K562 (cell line): ENCODE data around the gene ANKFN1. TPM values are rescaled to one million over a fixed set of nuclear protein-coding genes. Genes with fewer than 3 reads are reported as not detected.

Source experiments
- ATAC-seq: fragments of 200-7000 bp; cut with Tn5 transposase; 3 replicates; pipeline ENCODE4 v1.9.1; 2020; ENCODE audit warnings: moderate library complexity
- BruUV-seq: library from RNA; stranded (reverse); fragments of 400-500 nt; replicated peaks from 2 replicates; lab custom pipeline; 2021; lab: Mats Ljungman, UMichigan
- CTCF ChIA-PET: fragments of 300-600 bp; formaldehyde crosslinking; extraction: SDS; loops from one replicate; lab custom pipeline; 2021; ENCODE audit warnings: low intra/inter-chr PET ratio; lab: Yijun Ruan, JAX
- POLR2A ChIA-PET: fragments of 300-600, 350-650 bp; sonication (Branson Sonifier 250); formaldehyde crosslinking; extraction: SDS; loops from one replicate; lab custom pipeline; 2021; ENCODE audit warnings: antibody characterized with exemption, inconsistent platforms; lab: Yijun Ruan, JAX
- DNase-seq, 4 experiments: peaks; one replicate each; pipeline versions ENCODE4 v3.0.0 to v3.0.0-alpha.2; 2011 to 2018; ENCODE audit warnings: low spot score in 3 of 4, mixed read lengths in 3 of 4; ENCODE audit errors: extremely low read depth in 1 of 4
- FAIRE-seq: peaks from 2 replicates; lab custom pipeline; 2011; peaks lifted over from hg19 to GRCh38; lab: Jason Lieb, UNC
- H2AFZ ChIP-seq: 2 replicates; pipeline ENCODE4 v1.6.0; 2011; ENCODE audit warnings: low read depth, low read length, control low read depth, inconsistent platforms
- H3K27ac ChIP-seq: fragments of 200-600 bp; 3 replicates; pipeline ENCODE4 v1.8.0; 2011; ENCODE audit warnings: low read depth, mild to moderate bottlenecking, control low read depth, inconsistent platforms, low read length, moderate library complexity, mixed read lengths; ENCODE audit errors: extremely low read depth
- H3K27me3 ChIP-seq, 2 experiments: fragments of 300-600 bp in 1 of 2; 2 replicates in 1 of 2; 3 replicates in 1 of 2; pipeline versions ENCODE4 v1.6.0 to v1.8.0; 2011; ENCODE audit warnings: inconsistent platforms in 2 of 2, low read length in 2 of 2, mild to moderate bottlenecking in 1 of 2, mixed read lengths in 1 of 2, moderate library complexity in 1 of 2; ENCODE audit not compliant: control insufficient read depth in 2 of 2, insufficient read depth in 2 of 2
- H3K36me3 ChIP-seq: fragments of 300-600 bp; 3 replicates; pipeline ENCODE4 v1.8.0; 2011; ENCODE audit warnings: mild to moderate bottlenecking, low read length, inconsistent platforms; ENCODE audit not compliant: control insufficient read depth, insufficient read depth
- H3K4me1 ChIP-seq, 2 experiments: fragments of 200-600 bp in 1 of 2; replicated peaks in 1 of 2; 2 replicates in 1 of 2; 3 replicates in 1 of 2; pipeline versions ENCODE4 v1.5.1 to v1.8.0; 2011; ENCODE audit warnings: inconsistent platforms in 2 of 2, low read length in 2 of 2, mild to moderate bottlenecking in 1 of 2, mixed read lengths in 1 of 2, moderate library complexity in 1 of 2; ENCODE audit not compliant: control insufficient read depth in 2 of 2, insufficient read depth in 2 of 2
- H3K4me2 ChIP-seq: 2 replicates; pipeline ENCODE4 v1.6.1; 2011; ENCODE audit warnings: low read length, control low read depth, inconsistent platforms, mixed read lengths; ENCODE audit not compliant: insufficient read depth
- H3K4me3 ChIP-seq: fragments of 200-600 bp; sonication (generic), shearing (Covaris generic); 2 replicates; pipeline ENCODE4 v1.5.1; 2016; ENCODE audit warnings: control low read depth, inconsistent platforms
- H3K79me2 ChIP-seq: fragments of 200-600 bp; 3 replicates; pipeline ENCODE4 v1.8.0; 2011; ENCODE audit warnings: low read length, inconsistent platforms; ENCODE audit not compliant: control insufficient read depth, insufficient read depth
- H3K9ac ChIP-seq, 2 experiments: 2 replicates each; pipeline versions ENCODE4 v1.6.0 to v1.6.1; 2011; ENCODE audit warnings: low read depth in 2 of 2, low read length in 2 of 2, control low read depth in 1 of 2, inconsistent platforms in 1 of 2, mild to moderate bottlenecking in 1 of 2, mixed read lengths in 1 of 2; ENCODE audit not compliant: insufficient read depth in 1 of 2
- H3K9me1 ChIP-seq: one replicate; pipeline ENCODE4 v1.6.0; 2011; ENCODE audit warnings: inconsistent platforms, mild to moderate bottlenecking, low read length, moderate library complexity; ENCODE audit not compliant: control insufficient read depth, insufficient read depth
- H3K9me3 ChIP-seq: replicated peaks from 2 replicates; pipeline ENCODE4 v1.5.1; 2011; ENCODE audit warnings: low read depth, low read length, inconsistent platforms; ENCODE audit not compliant: control insufficient read depth, insufficient read depth
- H4K20me1 ChIP-seq: replicated peaks from 2 replicates; pipeline ENCODE4 v1.6.1; 2011; ENCODE audit warnings: low read length, inconsistent platforms, mixed read lengths; ENCODE audit not compliant: control insufficient read depth, insufficient read depth
- CHD4 ChIP-seq: fragments of 200-600 bp; sonication (generic); IDR thresholded peaks from 3 replicates; pipeline ENCODE4 v1.6.1; 2012; ENCODE audit warnings: low read depth, mild to moderate bottlenecking, mixed read lengths, low read length, inconsistent platforms; ENCODE audit not compliant: insufficient read depth, insufficient replicate concordance, poor library complexity, severe bottlenecking
- FOXJ3 ChIP-seq: sonication (generic); formaldehyde crosslinking; IDR thresholded peaks from 2 replicates; pipeline ENCODE4 v1.4.0; 2020; ENCODE audit warnings: mild to moderate bottlenecking, missing genetic modification reagents
- RUNX1 ChIP-seq: sonication (generic); IDR thresholded peaks from 2 replicates; pipeline ENCODE4 v1.6.1; 2016; ENCODE audit warnings: antibody characterized with exemption, low read depth
- TEAD4 ChIP-seq, 2 experiments: sonication (generic) in 1 of 2; formaldehyde crosslinking in 1 of 2; IDR thresholded peaks; 2 replicates each; pipeline versions ENCODE4 v1.6.1 to v1.8.0; 2012 to 2022; ENCODE audit warnings: borderline replicate concordance in 1 of 2, inconsistent platforms in 1 of 2, low read length in 1 of 2, mild to moderate bottlenecking in 1 of 2, missing genetic modification reagents in 1 of 2
- ZNF436 ChIP-seq: fragments of 250-450, 450-650 bp; sonication (Bioruptor Pico); formaldehyde crosslinking; IDR thresholded peaks from 2 replicates; pipeline ENCODE4 v1.7.0; 2020; ENCODE audit warnings: mild to moderate bottlenecking
- WGBS: fragments of 100-300 bp; shearing (Covaris generic); methylation state at CpG from one replicate; pipeline ENCODE4 v1.1.6; 2016; ENCODE audit warnings: low coverage, mixed read lengths; ENCODE audit not compliant: insufficient coverage; ENCODE audit errors: missing lambda C conversion rate; 5-methylcytosine and 5-hydroxymethylcytosine counted together
- in situ Hi-C: fragments of 300-500 bp; cut with MboI; formaldehyde crosslinking; loops from 4 replicates; pipeline ENCODE4 v1.15.0; 2018; ENCODE audit warnings: inconsistent platforms, mixed read lengths
- intact Hi-C: fragments of 100-400 bp; cut with micrococcal nuclease; formaldehyde crosslinking; loops from 2 replicates; pipeline ENCODE4 v1.14.2; 2022
- polyA plus RNA-seq, 8 experiments: library from polyadenylated mRNA; depleted of rRNA in 4 of 8; stranded (reverse) in 5 of 8; unstranded in 3 of 8; fragments of >200 nt; fragmentation: Nextera tagmentation in 2 of 8; fragmentation: Illumina TruSeq in 1 of 8; extraction: Ambion mirVana in 2 of 8; extraction: Trizol in 1 of 8; gene quantifications; 2 replicates each; pipeline versions ENCODE4 v1.2.1 to v1.2.3, GENCODE V29; 2011 to 2014; ENCODE audit warnings: inconsistent platforms in 1 of 8, missing spikeins in 1 of 8
- total RNA-seq, 7 experiments: library from RNA; depleted of rRNA in 6 of 7; stranded (reverse); fragments of >200 nt in 6 of 7; fragmentation: Illumina TruSeq in 2 of 7; extraction: Trizol in 2 of 7; gene quantifications; 2 replicates each; pipeline versions ENCODE4 v1.2.1 to v1.2.3, GENCODE V29; 2011 to 2021; ENCODE audit warnings: low replicate concordance in 1 of 7
- TF ChIP-seq, protein P1 (sequence below): fragments of 250-450 bp; sonication (Bioruptor Pico); IDR thresholded peaks from 2 replicates; pipeline ENCODE4 v1.9.0; 2021; ENCODE audit warnings: mild to moderate bottlenecking, inconsistent platforms

Gene ANKFN1
- total and polyA plus RNA-seq, 9 of the 15 experiments (the other 6 are each of a cell fraction or from before 2014, with no cell fraction given), result 0.04 to 0.39 (median 0.15) TPM; not detected in 1

DNA sequence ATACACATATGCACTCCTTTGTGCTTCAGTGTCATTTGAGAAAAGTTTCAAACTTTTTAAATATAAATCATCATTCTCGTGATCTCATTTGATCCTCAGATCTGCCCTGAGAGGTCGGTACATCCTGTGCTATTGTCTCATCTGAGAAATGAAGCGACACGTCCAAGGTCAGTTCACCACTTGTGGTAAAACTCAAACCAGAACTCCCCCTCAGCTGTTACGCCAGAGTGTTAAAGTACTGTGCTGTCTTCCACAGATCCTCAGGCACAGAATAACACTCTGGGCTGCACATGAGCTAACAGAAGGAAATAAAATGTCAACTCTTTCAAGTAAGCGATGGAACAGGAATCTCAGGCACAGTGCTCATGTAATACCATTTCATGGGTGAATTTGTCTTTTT is 31.4 kb downstream of the ANKFN1 start:
- H2AFZ ChIP-seq, result no peak overlapping the region
- H3K9ac ChIP-seq, result no peak overlapping the region
- ATAC-seq (no peak), DNase-seq (no peak), FAIRE-seq (no peak)
- POLR2A ChIA-PET, result no interaction called here
- H3K27me3 ChIP-seq, result no peaks in the 10 kb centered on the region
- no peaks in the 10 kb centered on the region for H3K9me3 ChIP-seq
- no peak overlapping the region for H3K27ac ChIP-seq
- H3K36me3 ChIP-seq, result no peaks in the 10 kb centered on the region
- CTCF ChIA-PET, result no interaction called here
- H3K79me2 ChIP-seq, result no peaks in the 10 kb centered on the region
- no peak overlapping the region for H3K4me3 ChIP-seq
- no peak overlapping the region for H3K4me2 ChIP-seq
- in situ Hi-C loops (no loop called here), intact Hi-C loops (no loop called here)
- no peaks in the 10 kb centered on the region for H3K9me1 ChIP-seq
- no peaks in the 10 kb centered on the region for H3K4me1 ChIP-seq
- WGBS, result 1% methylated on average over 6 of the region's 6 CpGs
- H4K20me1 ChIP-seq, result no peaks in the 10 kb centered on the region
- BruUV-seq, result no TSS peak
- no peak for TF ChIP-seq TEAD4 (IDR thresholded peaks at IDR 0.05; ENCODE audit: low read length)
- TF ChIP-seq TEAD4 (CRISPR knock-in tag; IDR thresholded peaks at IDR 0.05; ENCODE audit: borderline replicate concordance), result no peak
- TF ChIP-seq CHD4, result no peak
- TF ChIP-seq FOXJ3 (CRISPR knock-in tag), result no peak
- no peak for TF ChIP-seq RUNX1
- TF ChIP-seq ZNF436, result no peak
- TF ChIP-seq, protein P1, sequence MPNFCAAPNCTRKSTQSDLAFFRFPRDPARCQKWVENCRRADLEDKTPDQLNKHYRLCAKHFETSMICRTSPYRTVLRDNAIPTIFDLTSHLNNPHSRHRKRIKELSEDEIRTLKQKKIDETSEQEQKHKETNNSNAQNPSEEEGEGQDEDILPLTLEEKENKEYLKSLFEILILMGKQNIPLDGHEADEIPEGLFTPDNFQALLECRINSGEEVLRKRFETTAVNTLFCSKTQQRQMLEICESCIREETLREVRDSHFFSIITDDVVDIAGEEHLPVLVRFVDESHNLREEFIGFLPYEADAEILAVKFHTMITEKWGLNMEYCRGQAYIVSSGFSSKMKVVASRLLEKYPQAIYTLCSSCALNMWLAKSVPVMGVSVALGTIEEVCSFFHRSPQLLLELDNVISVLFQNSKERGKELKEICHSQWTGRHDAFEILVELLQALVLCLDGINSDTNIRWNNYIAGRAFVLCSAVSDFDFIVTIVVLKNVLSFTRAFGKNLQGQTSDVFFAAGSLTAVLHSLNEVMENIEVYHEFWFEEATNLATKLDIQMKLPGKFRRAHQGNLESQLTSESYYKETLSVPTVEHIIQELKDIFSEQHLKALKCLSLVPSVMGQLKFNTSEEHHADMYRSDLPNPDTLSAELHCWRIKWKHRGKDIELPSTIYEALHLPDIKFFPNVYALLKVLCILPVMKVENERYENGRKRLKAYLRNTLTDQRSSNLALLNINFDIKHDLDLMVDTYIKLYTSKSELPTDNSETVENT (CRISPR knock-in tag), result no peak
